Measurements from ENCODE around the gene SPECC1.

- TF ChIP-seq SRSF4 (IDR thresholded peaks at IDR 0.05; ENCODE audit: low read depth, low read length, poor library complexity, severe bottlenecking) (no peak), HDAC6 (IDR thresholded peaks at IDR 0.05; ENCODE audit: low read depth, low read length) (no peak)
These were observed 295.8 kb downstream of the SPECC1 start for GRCh38 chr17:20304961-20305360.
